OCI-M1 (cell line): Measurements from ENCODE around the gene TRMT10A.
A peak's percentile ranks its signal among the peaks of the same experiment; 100 is the strongest.

Experiments used
- DNase-seq: peaks from one replicate; lab custom pipeline; 2025; lab: John Stamatoyannopoulos, UW

The TRMT10A gene, protein sequence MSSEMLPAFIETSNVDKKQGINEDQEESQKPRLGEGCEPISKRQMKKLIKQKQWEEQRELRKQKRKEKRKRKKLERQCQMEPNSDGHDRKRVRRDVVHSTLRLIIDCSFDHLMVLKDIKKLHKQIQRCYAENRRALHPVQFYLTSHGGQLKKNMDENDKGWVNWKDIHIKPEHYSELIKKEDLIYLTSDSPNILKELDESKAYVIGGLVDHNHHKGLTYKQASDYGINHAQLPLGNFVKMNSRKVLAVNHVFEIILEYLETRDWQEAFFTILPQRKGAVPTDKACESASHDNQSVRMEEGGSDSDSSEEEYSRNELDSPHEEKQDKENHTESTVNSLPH

DNA sequence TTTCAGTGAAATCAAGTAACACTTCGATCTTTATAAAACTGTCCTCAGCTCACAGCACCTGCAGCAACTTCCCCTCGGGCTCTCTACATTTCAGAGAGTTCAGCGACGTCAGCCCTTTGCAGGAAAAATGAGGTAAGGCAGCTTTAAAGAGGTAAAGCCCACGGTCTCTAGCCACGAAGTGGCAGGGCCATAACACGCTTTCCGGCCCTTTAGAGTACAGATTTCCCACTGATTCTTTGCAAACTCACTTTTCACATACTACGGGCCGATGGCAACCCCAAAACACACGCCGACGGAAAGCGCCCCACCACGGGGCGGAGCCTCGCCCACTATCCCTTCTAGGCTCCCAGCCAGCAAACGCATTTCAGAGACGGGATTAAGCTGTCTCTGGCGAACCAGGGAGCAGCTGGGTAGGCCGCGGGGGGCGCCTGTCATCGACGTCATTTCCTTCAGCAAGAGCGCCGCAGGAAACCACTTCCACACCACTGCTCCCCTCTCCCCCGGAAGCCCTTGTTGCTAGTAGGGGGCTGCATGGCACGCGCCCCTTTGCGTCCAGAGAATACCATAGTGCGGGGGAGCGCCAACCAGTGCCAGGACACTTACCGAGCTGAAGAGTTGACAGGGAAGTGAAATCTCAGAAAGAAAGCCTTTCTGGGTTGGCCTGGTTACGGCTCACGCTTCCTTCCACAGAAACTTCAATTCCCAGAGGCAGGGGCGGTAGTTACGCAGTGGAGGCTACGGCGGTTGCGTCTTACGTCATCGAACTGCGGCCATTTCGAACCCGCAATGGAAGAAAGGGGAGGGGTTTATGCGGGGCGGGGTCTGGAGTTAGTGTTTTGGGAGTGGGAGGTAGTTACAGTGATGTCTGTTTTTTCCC is at the start of gene TRMT10A:
Gene TRMT10A (minus strand): TSS at position 730 of the 877 bp plus-strand sequence. CDS start 4,701 bp downstream, outside the sequence.
- DNase-seq: peak; percentile 97

DNA sequence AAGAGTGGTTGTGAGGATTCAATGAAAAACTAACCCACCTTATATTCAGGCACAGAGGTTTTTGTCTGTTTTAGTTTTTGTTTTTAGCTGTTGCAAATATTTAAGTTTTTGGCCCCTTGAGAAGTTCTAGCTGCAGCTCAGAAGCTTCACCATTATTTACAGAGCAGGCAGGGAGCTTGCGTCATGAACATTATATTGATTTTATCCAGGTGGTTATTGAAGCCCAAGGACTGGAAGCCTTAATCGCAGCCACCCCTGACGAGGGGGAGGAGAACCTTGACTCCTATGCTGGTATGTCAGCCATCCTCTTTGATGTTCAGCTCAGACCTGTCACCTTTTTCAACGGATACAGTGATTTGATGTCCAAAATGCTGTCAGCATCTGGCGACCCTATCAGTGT is 48.9 kb upstream of the TRMT10A start:
- DNase-seq: no peak

DNA sequence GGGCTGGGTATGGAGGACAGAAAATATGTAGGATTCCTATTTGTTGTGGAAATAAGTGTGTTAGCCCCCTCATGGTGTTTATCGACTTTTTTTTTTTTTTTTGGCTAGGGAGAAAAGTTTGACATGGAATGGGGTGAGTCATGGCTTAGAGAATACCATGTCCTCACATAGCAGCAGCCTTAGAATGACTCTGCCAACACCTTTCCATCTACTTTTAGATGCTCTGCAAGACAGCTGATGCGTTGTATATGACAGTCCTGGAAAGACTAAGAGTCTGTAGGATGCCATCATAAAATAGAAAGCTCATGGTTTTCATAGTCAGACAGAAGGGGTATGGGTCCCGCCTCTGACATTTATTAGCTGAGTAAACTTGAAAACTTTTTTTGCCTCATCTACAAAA is 48.4 kb upstream of the TRMT10A start:
- no peak for DNase-seq

DNA sequence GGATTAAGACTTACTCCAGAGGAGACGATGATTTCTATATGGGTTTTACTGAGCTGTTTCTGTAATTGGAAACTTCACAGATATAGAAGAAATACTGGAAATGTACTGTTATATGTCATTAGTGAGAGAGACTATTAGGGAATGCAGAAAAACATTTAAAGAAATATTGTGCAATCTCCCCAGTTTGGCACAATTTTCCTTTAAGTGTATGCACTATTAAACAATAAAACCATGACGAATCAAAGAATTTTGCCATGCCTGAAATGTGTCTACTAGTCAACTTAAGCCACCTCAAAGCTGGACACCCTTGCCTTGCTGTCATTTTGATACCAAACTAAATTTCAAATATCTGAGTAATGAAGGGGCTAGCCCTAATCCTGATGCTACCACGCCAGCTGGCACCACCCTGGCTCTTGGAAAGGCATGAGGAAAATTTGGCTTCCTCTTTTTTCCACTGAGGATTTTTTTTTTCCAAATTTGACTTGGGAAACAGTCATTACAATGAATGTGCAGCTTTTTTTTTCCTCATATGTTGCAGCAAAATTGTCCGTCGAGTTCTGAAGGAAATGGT is 46.9 kb upstream of the TRMT10A start:
- DNase-seq: no peak

DNA sequence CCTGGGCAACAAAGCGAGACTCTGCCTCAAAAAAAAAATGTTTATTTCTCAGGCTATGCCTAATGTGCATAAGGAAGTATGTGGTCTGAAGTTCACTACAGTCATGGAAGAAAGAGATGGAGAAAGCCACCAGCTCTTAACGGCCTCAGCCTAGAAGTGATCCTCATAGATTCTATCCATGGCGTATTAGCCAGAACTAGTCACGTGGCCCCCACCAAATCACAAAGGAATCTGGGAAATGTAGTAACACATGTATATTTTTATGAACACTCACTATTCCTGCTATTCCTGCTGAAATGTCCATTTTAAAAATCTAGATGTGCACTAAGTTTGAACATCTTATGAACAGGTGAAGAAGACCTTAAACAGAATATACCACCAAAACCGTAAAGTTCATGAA is 44.6 kb upstream of the TRMT10A start:
- DNase-seq: no peak

DNA sequence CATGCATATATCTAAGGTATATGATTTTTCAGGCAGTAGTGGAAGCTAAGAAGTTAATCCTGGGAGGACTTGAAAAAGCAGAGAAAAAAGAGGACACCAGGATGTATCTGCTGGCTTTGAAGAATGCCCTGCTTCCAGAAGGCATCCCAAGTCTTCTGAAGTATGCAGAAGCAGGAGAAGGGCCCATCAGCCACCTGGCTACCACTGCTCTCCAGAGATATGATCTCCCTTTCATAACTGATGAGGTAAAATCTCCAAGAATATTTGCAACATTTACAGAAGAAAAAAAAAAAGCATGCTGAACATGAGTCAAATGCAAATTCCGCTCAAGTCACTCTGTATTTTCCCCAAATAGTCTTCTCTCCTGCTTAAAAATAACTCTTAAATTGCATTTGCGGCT is 42.9 kb upstream of the TRMT10A start:
- DNase-seq: no peak

DNA sequence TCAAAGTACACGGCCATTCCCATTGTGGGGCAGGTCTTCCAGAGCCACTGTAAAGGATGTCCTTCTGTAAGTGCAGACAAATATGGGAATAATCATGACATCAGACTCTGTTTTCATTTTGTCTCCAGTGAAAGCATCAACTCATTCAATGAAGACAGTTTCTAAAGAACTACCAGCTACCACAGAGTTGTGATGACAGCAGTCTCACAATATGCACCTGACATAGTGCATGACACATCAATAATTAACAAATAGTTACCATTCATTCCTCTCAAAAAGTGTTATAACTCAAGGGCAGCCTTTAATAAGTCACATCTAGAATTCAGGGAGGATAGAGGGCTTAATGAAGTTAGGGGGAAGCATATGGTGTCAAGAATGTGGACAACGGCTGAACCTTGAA is 31.0 kb upstream of the TRMT10A start:
- DNase-seq: no peak

DNA sequence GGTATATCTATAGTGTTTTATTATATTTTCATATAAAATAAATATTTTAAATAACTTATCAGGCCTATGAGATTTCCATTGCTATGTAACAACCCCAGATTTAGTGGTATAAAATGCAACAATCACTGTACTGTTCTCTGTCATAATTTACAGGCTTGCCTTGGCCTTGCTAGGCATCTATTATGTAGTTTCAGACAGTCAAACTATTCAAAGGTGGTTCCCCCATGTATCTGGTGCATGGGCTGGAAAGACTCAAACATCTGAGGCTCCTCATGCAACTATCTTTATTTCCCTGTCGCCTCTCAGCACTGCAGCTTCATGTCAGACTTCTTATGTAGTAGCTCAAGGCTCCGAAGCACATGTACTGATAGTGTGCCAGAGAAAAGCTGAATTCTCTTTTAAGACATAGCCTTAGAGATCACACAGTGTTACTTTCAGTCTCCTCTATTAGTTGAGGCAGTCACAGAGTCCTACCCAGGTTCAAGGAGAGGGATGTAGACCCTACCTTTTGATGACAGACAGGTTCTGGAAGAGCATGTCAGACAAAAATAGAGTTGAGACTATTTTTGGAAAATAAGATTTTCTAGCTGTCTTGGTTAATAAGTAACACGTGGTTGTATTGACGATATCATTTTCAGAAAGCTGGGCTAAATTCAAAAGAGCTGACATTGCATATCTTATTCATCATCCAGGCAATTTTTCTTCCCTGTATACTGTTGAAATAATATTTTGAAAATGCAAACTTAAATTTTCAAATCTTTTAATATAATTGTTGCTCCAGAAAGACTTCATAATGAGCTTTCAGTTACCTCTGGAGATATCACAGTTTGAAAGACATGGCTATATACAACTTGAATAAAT is 30.2 kb upstream of the TRMT10A start:
- no peak for DNase-seq

DNA sequence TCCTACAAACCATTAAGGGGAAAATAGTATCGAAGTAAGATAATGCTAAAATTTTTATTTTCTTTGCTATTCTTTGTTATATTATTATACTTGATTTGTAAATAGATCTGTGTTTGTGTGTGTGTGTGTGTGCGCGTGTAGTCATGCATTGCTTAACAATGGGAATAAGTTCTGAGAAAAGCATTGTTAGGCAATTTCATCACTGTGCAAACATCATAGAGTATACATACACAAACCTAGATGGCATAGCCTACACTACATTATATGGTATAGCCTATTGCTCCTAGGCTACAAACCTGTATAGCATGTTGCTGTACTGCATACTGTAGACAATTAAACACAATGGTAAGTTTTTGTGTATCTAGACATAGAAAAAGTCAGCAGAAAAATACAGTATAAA is 27.9 kb upstream of the TRMT10A start:
- DNase-seq: no peak

DNA sequence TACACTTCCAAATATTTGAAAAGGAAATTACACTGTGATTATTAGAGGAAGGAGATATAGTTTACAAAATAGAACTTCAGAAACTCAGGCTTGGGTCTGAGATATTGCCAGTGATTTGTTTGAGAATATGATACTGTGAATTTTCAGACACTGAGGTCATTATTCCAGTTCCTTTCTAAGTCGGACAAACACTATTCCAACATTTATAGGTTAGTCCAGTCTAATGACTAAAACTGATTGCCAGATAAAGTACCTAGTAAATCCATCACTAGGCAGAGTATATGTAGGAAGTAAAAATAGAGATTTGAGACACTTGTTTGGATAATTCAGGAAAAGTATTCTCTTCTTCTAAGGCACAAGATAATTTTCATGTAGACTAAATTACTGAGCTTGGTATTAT is 24.0 kb upstream of the TRMT10A start:
- no peak for DNase-seq

DNA sequence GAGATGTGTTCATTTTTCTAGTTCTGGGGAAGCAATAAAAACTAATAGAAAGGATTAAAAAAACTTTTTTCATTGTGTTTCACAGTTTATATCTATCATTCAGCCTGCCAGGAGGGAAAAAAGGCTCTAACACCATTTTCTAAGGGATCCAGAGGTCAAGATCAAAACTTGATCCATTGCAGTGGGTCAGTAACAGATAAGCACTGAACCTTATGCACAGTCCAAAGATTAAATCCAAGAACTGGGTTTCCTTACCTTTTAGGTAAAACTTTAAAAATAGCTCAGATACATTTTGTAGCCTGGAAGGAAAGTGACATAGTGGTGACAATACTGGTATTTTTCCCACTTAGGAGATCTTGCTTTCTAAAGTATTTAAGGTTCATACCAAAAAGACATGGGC is 23.5 kb upstream of the TRMT10A start:
- DNase-seq: no peak

DNA sequence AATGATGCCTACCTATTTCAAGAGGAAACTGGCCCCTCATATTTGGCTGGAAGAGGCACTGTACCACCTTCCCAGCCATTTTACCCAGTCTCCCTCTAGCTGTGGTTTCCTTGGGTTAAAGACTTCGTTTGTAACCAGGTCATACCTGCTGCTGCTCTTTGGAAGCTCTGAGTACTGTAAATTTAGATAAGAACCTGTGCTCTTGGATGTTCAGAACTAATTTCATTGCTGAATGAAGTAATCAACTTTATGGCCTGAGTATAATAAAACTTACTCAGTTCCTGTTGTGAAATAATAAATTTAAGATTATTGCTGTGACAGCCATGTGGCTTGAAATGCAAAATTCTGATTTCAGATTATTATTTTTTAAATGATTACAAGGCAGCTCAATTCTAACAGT is 23.0 kb upstream of the TRMT10A start:
- DNase-seq: no peak

DNA sequence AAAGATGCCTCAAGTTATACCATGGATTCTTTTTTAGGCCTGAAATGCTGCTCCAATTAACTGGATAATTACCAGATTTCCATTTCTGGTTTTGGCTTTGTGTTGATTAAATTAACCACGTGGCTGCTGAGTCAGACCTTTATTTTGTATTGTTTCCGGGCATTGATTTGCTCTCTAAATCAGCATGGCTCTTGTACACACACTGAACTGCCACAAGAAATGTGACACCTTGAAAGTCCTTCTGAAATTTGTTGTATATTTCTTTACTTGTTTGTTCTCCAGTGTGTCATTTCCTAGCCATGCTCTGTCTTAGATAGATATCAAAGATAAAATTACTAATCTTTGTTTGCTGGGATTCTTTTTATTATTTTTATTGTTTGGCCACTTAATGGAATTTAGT is 22.5 kb upstream of the TRMT10A start:
- DNase-seq: no peak

DNA sequence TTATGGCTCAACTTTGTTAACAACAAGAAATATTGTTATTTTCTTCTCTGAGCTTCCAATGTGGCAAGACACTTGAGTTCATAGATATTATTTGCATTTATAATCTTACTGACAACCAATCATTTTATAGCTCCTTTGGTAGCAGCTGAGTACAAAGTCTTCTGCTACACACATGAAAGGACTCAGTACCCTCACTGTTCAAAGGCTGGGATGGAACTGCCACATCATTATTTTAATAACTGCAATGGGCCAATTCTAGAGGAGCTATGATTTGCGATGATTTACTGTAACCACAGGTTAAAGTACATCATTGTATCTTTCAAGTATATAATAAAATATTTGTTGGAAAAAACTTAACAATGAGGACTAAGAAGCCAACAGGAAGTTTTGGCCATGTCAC is 21.7 kb upstream of the TRMT10A start:
- DNase-seq: no peak

DNA sequence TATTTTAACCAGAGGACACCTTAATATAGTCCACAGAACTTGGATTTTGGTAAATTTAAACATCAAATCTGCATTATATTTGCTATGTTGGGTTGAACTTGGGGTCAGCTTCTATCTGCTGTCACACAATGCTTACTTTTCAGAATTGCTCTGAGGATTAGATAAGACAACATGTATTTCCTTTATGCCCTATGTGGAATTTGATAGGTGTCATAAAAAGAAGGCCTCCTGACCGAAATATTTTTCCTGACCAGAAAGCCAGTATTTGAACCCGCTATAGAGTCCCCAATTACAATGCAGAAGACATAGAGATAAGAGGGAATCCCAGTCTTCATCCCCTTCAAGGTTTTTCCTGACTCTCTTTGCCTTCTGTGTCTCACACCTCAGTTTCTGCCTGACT is 14.9 kb upstream of the TRMT10A start:
- DNase-seq: no peak

DNA sequence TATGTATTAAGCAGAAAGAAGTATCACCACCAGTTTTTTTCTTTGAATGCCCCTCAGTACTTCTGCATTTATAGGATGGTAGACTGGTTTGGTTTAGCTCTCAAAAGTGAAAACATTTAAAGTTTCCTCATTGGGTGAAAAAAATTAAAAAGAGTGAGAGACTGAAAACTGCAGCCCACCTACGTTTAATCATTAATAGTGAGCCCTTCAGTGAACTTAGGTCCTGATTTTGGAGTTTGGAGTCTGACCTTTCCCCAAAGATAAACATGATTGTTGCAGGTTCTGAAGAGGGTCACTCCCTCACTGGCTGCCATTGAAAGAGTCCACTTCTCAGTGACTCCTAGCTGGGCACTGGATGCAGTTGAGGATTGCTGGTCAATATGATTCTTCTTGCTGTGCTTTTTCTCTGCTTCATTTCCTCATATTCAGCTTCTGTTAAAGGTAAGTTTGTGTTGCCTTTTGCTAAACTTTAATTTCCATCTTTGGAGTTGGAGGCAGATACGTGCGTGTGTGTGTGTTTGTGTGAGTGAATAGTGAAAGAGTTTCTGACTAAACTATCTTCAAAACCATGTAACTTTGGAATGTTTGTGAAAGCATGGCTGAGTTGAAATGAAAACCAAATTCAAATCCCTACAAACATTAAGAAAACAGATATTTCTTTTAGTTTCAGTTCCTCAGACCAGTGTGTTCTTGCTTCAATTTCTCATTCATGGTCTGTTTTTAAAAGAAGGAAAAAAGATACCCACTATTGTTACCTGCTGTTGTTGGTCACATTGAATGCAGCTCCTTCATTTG is 10.9 kb upstream of the TRMT10A start, which contains the start of gene MTTP:
Gene MTTP (plus strand): TSS at position 295 of the 795 bp plus-strand sequence. CDS start 86 bp downstream, at position 381.
- peak; percentile 52 for DNase-seq

DNA sequence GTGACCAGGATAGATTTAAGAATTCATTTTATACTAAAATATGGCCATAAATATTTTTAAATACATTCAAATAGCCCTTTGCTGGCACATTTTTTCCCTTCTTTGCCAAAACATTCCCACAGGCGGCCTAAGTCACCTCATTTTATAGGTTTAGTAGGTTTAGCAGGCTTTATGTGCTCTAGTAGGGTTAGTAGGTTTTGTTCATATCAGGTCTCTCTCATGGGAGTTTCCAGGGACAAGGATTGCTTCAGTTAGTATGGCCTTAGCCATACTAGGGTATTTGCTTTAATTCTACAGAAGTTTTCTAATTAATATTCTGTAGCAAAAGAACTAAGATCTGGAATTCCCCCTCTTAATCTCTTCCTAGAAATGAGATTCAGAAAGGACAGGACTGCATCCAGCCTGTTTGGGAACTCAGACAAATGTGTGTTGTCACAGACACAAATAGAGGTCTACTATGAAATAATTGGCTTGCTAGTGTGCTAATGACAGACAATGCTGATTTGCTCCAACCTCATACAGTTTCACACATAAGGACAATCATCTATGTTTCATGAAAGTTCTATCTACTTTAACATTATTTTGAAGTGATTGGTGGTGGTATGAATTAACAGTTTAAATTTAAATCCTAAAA is 10.0 kb upstream of the TRMT10A start:
- DNase-seq: no peak

DNA sequence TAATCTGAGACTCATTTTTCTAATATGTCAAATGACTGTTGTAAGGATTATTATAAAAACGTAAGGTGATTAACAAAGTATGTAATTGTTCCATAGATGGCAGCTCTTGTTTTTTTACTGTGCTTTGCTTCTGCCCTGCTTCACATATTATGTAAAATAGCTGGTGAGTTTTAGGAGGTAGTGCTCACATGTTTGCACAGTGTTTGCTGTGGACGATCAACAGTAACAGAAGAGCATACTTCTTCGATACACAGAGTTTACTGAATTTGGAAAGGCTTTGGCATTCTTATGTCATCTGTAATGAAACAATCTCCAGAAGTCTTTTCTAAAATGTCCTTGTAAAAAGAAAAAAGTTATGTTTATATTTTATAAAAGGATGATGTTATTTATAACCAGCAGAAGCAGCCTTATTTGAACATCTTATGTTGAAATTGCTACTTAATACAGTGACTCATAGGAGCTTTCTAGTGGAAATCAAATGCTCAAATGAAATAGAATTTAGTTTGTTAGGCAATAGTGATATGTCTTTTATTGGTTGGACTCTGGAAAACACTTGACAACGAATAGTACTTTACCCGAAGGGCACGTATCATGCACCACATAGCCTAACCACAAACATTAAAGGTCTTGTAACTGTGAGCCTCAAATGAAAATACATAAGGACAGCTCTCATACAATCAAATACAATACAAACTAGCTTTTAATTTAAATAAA is 8.8 kb upstream of the TRMT10A start:
- no peak for DNase-seq

DNA sequence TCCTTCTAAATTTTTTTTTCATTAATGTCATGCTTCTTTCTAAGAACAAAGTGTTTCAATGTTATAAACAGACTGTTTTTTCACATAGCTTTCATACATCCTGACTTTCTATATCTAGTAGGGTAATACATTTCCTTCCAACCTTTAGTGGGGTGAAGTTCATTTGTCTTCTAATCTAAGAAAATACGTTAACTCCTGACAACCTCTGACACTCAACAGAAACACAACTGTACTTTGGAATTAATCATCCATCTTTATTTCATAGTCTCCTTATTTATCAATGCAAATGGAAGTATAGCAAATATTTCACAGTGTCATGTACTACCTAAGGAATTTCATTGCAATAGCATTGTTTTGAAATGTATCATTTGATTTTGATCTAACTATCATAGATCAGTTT is 8.0 kb upstream of the TRMT10A start:
- no peak for DNase-seq

DNA sequence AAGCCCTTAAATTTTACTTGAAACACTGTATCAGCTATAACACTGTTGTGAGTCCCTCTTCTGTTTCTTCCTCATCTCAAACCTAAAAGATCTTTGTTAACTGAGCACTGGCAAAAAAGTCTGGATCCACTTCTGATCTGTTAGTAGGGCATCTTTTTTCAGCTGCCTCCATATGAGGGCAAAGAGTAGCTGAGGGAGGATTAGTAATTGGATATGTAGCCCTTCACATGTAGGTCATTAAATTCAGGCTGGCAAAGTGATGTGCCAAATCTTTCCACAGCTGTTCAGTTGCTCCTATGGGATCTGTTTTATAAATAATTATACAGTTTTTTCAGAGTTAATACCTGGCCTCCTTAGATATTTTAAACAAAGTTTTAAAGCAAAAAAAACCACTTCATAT is 1.1 kb upstream of the TRMT10A start:
- no peak for DNase-seq
